K562 (cell line): ENCODE measurements around the gene EXOC4. TPM values are rescaled to one million over a fixed set of nuclear protein-coding genes. Genes with fewer than 3 reads are reported as not detected.

Experiments
- CBFB ChIP-seq: sonication (generic); formaldehyde crosslinking; IDR thresholded peaks from 2 replicates; pipeline ENCODE4 v1.4.0; 2020; ENCODE audit warnings: mild to moderate bottlenecking, missing genetic modification reagents
- CEBPG ChIP-seq, 3 experiments: fragments of 200-800 bp in 1 of 3; sonication (Bioruptor generic) in 1 of 3; sonication (generic) in 1 of 3; formaldehyde crosslinking in 1 of 3; IDR thresholded peaks in 2 of 3; conservative IDR thresholded peaks in 1 of 3; 2 replicates each; pipeline versions ENCODE4 v1.6.1 to v1.8.0; 2016 to 2022; ENCODE audit warnings: missing compliant biosample characterization in 2 of 3, missing genetic modification characterization in 2 of 3, mild to moderate bottlenecking in 1 of 3, missing genetic modification reagents in 1 of 3
- DLX4 ChIP-seq: fragments of 250-450 bp; sonication (Bioruptor Pico); IDR thresholded peaks from 2 replicates; pipeline ENCODE4 v1.6.1; 2021; ENCODE audit warnings: mild to moderate bottlenecking
- E4F1 ChIP-seq: fragments of 250-450 bp; sonication (Bioruptor Pico); IDR thresholded peaks from 2 replicates; pipeline ENCODE4 v1.5.0; 2021; ENCODE audit warnings: mild to moderate bottlenecking, borderline replicate concordance
- KDM4B ChIP-seq, 2 experiments: fragments of 450-650 bp in 1 of 2; sonication (generic) in 1 of 2; IDR thresholded peaks; 2 replicates each; pipeline ENCODE4 v1.6.1; 2016 to 2017; ENCODE audit warnings: borderline replicate concordance in 2 of 2, antibody characterized with exemption in 1 of 2, low read depth in 1 of 2, mild to moderate bottlenecking in 1 of 2
- MXD1 ChIP-seq: fragments of 250-450 bp; sonication (Bioruptor Pico); IDR thresholded peaks from 2 replicates; pipeline ENCODE4 v1.8.0; 2021; ENCODE audit warnings: borderline replicate concordance, mild to moderate bottlenecking, moderate library complexity; ENCODE audit not compliant: poor library complexity, severe bottlenecking
- NR1H2 ChIP-seq: sonication (generic); formaldehyde crosslinking; IDR thresholded peaks from 2 replicates; pipeline ENCODE4 v1.4.0; 2020; ENCODE audit warnings: mild to moderate bottlenecking, missing genetic modification reagents
- PTRF ChIP-seq: fragments of 450-650 bp; IDR thresholded peaks from 2 replicates; pipeline ENCODE4 v1.6.1; 2016; ENCODE audit warnings: mild to moderate bottlenecking, missing genetic modification characterization, missing compliant biosample characterization
- TFE3 ChIP-seq: fragments of 450-650 bp; formaldehyde crosslinking; IDR thresholded peaks from 2 replicates; pipeline ENCODE4 v1.4.0; 2020; ENCODE audit warnings: mild to moderate bottlenecking, mixed read lengths
- ZBTB11 ChIP-seq, 3 experiments: fragments of 200-800 bp in 1 of 3; fragments of 250-450 bp in 1 of 3; fragments of 450-650 bp in 1 of 3; sonication (Bioruptor Pico) in 1 of 3; sonication (Bioruptor generic) in 1 of 3; formaldehyde crosslinking in 1 of 3; IDR thresholded peaks; 2 replicates each; pipeline versions ENCODE4 v1.6.1 to v1.8.0; 2016 to 2022; ENCODE audit warnings: mild to moderate bottlenecking in 2 of 3, missing genetic modification characterization in 2 of 3, missing compliant biosample characterization in 1 of 3, moderate library complexity in 1 of 3
- ZNF165 ChIP-seq: fragments of 250-450 bp; sonication (Bioruptor Pico); IDR thresholded peaks from 2 replicates; pipeline ENCODE4 v1.4.0; 2020; ENCODE audit warnings: borderline replicate concordance
- ZNF347 ChIP-seq: fragments of 450-650 bp; formaldehyde crosslinking; IDR thresholded peaks from 2 replicates; pipeline ENCODE4 v1.4.0; 2020; ENCODE audit warnings: low read depth, mild to moderate bottlenecking, moderate library complexity
- ZNF395 ChIP-seq: fragments of 200-800 bp; sonication (Bioruptor generic); IDR thresholded peaks from 2 replicates; pipeline ENCODE4 v1.6.1; 2017; ENCODE audit warnings: missing genetic modification characterization, missing compliant biosample characterization
- ZNF445 ChIP-seq: fragments of 250-450 bp; sonication (Bioruptor Pico); IDR thresholded peaks from 2 replicates; pipeline ENCODE4 v1.4.0; 2020; ENCODE audit warnings: low read depth, mild to moderate bottlenecking, moderate library complexity
- polyA plus RNA-seq, 8 experiments: library from polyadenylated mRNA; depleted of rRNA in 4 of 8; stranded (reverse) in 5 of 8; unstranded in 3 of 8; fragments of >200 nt; fragmentation: Nextera tagmentation in 2 of 8; fragmentation: Illumina TruSeq in 1 of 8; extraction: Ambion mirVana in 2 of 8; extraction: Trizol in 1 of 8; gene quantifications; 2 replicates each; pipeline versions ENCODE4 v1.2.1 to v1.2.3, GENCODE V29; 2011 to 2014; ENCODE audit warnings: inconsistent platforms in 1 of 8, missing spikeins in 1 of 8
- total RNA-seq, 7 experiments: library from RNA; depleted of rRNA in 6 of 7; stranded (reverse); fragments of >200 nt in 6 of 7; fragmentation: Illumina TruSeq in 2 of 7; extraction: Trizol in 2 of 7; gene quantifications; 2 replicates each; pipeline versions ENCODE4 v1.2.1 to v1.2.3, GENCODE V29; 2011 to 2021; ENCODE audit warnings: low replicate concordance in 1 of 7

The EXOC4 gene
- total and polyA plus RNA-seq, 9 of the 15 experiments (the other 6 are each of a cell fraction or from before 2014, with no cell fraction given): 18.5 to 73.1 (median 46.6) TPM

- no peak for TF ChIP-seq E4F1 (CRISPR knock-in tag)
- peak in 1 of 3 experiments; percentile 61; a peak in 1 of 6 replicates for TF ChIP-seq ZBTB11 (CRISPR knock-in tag; IDR thresholded peaks at IDR 0.05)
- TF ChIP-seq CBFB (CRISPR knock-in tag): peak; percentile 56; the same call in 1 of the 2 replicates
- peak; percentile 60; the same call in 1 of the 2 replicates for TF ChIP-seq ZNF395 (CRISPR knock-in tag)
- TF ChIP-seq DLX4 (CRISPR knock-in tag): no peak
- TF ChIP-seq CEBPG (CRISPR knock-in tag; IDR thresholded peaks at IDR 0.05): peak; percentile 21; the same call in 1 of the 2 replicates
- TF ChIP-seq CEBPG (tag; conservative IDR thresholded peaks at IDR 0.05 in 1 of 2, IDR thresholded peaks at IDR 0.05 in 1 of 2): no peak
- no peak for TF ChIP-seq ZNF445 (CRISPR knock-in tag)
- no peak for TF ChIP-seq PTRF (tag)
- TF ChIP-seq MXD1 (CRISPR knock-in tag): no peak
- TF ChIP-seq TFE3 (CRISPR knock-in tag): no peak
- TF ChIP-seq KDM4B (IDR thresholded peaks at IDR 0.05; ENCODE audit: borderline replicate concordance in 2 of 2, low read depth in 1 of 2): 0 out of 4 replicates have a peak, but pooled peaks of 1 of the 2 experiments have one; percentile 51
- TF ChIP-seq ZNF347 (CRISPR knock-in tag): no peak
- TF ChIP-seq NR1H2 (CRISPR knock-in tag): peak; percentile 87; the same call in 1 of the 2 replicates
- no peak for TF ChIP-seq ZNF165 (CRISPR knock-in tag)
Measured at GRCh38 chr7:133252858-133253518, at the start of gene EXOC4 (continued).
